ENCODE measurements around the gene CALN1. TPM values are rescaled to one million over a fixed set of nuclear protein-coding genes. Genes with fewer than 3 reads are reported as not detected.

Gene CALN1
- total RNA-seq, 4 donors from 2014 or later, result under 0.01 to 0.33 (median 0.10) TPM; not detected in 1

- intact Hi-C loops (cut with DNase I), result no loop called here
- H3K36me3 ChIP-seq, result no peaks in the 10 kb centered on the region
- H3K4me1 ChIP-seq, result no peaks in the 10 kb centered on the region
- WGBS, 2 donors, result 78 to 82% methylated on average over 3 of the region's 3 CpGs
- no peaks in the 10 kb centered on the region for H3K27me3 ChIP-seq
- no peak for DNase-seq
- TF ChIP-seq POLR2A (IDR thresholded peaks at IDR 0.05) (no peak), CTCF (IDR thresholded peaks at IDR 0.05) (no peak)
- no peak overlapping the region for H3K4me3 ChIP-seq (replicated peaks in 1 of 3)
- no peak overlapping the region for H3K27ac ChIP-seq
- no peaks in the 10 kb centered on the region for H3K9me3 ChIP-seq
Observed at GRCh38 chr7:72042855-72043254, 369.3 kb downstream of the CALN1 start.

DNA sequence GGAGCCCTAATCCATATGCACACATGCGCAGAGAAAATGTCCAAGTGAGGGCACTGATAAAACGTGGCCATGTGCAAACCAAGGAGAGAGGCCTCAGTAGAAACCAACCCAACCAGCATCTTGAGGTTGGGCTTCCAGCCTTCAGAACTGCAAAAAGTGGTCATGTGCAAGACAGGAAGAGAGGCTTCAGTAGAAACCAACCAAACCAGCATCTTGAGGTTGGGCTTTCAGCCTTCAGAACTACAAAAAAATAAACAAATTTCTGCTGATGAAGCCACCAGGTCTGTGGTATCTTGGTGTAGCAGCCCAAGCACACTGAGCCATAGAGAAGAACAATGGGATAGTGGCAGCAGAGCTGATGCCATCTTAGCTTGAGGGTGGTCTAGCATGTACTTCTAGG is 371.5 kb downstream of the CALN1 start:
- no peak for TF ChIP-seq CTCF (IDR thresholded peaks at IDR 0.05)
- no peak for TF ChIP-seq POLR2A (IDR thresholded peaks at IDR 0.05)
- intact Hi-C loops (cut with DNase I), result no loop called here
- Histone ChIP-seq H3K4me1 (no peaks in the 10 kb centered on the region), H3K36me3 (no peaks in the 10 kb centered on the region), H3K4me3 (replicated peaks in 1 of 3) (no peak overlapping the region), H3K27ac (no peak overlapping the region), H3K9me3 (no peaks in the 10 kb centered on the region), H3K27me3 (no peaks in the 10 kb centered on the region)
- WGBS, 2 donors, result 80 to 95% methylated on average over 2 of the region's 2 CpGs
- no peak for DNase-seq

DNA sequence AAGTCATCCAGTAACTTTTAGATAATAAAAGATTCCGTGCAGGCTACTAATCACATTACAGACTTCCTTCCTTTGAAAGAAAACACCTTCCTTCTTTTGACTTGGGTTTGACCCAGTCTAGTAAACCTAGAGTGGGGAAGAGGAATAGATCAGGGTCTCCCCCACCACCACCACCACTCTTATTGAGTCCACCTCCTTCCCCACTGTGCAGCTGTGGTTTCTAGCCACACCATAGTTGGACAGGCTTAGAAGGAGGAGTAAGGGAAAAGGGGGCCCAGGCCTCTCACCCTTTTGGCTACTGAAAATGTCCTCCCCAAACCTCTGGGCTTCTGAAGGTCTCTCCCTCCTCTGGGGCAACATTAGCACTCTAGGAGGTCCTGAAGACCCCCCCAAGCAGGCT is 372.7 kb downstream of the CALN1 start:
- WGBS, 2 donors, result 70 to 88% methylated on average over 1 of the region's 1 CpG
- no peak for TF ChIP-seq POLR2A (IDR thresholded peaks at IDR 0.05)
- no peak for TF ChIP-seq CTCF (IDR thresholded peaks at IDR 0.05)
- DNase-seq, result no peak
- H3K4me3 ChIP-seq (replicated peaks in 1 of 3), result no peak overlapping the region
- H3K36me3 ChIP-seq, result no peaks in the 10 kb centered on the region
- no peaks in the 10 kb centered on the region for H3K4me1 ChIP-seq
- H3K27me3 ChIP-seq, result no peaks in the 10 kb centered on the region
- H3K9me3 ChIP-seq, result no peaks in the 10 kb centered on the region
- H3K27ac ChIP-seq, result no peak overlapping the region
- intact Hi-C loops (cut with DNase I), result no loop called here

DNA sequence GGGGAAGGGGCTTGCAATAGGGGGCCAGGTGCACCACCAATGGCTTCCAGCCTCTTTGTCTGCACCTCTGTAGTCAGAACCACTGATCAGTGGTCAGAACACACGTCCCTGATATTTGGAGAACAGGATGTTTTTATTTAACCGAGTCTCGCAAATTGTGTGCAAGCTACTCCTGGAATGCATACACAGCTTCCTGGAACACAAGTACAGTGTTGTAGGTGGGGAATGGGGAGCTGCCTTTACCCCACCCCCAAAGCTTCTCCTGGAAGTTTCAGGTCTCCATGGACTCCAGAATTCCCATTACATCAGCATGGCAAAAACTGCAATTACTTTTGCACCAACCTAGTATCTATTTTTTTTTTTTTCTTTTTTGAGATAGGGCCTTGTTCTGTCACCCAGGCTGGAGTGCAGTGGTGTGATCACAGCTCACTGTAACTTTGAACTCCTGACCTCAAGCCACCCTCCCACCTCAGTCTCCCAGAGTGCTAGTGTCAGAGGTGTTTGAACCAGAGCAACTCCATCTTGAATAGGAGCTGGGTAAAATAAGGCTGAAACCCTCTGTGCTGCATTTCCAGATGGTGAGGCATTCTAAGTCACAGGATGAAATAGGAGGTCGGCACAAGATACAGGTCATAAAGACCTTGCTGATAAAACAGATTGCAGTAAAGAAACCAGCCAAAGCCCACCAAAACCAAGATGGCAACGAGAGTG is 374.0 kb downstream of the CALN1 start:
- Histone ChIP-seq H3K4me3 (replicated peaks in 1 of 3) (no peak overlapping the region), H3K4me1 (no peaks in the 10 kb centered on the region), H3K27me3 (no peaks in the 10 kb centered on the region), H3K9me3 (no peaks in the 10 kb centered on the region), H3K27ac (no peak overlapping the region), H3K36me3 (no peaks in the 10 kb centered on the region)
- intact Hi-C loops (cut with DNase I), result no loop called here
- DNase-seq, result no peak
- WGBS, 2 donors, result 68 to 75% methylated on average over 5 of the region's 5 CpGs
- TF ChIP-seq CTCF (IDR thresholded peaks at IDR 0.05) (no peak), POLR2A (IDR thresholded peaks at IDR 0.05) (no peak)

DNA sequence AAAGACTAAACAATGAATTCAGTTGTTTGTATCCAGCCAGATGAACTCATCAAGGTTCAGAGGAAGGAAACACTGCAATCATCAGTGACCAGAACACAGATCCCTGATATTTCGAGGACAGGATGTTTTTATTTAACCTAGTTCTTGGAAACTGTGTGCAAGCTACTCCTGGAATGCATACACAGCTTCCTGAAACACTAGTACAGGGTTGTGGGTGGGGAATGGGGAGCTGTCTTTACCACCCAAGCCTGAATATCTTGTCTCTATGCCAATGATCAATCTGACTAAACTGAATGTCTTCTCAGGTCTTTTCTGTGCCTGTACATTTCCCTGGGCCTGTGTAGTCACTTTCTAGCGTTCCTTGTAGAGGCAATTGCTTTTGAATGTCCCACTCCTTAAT is 374.6 kb downstream of the CALN1 start:
- H3K9me3 ChIP-seq, result no peaks in the 10 kb centered on the region
- no peak for TF ChIP-seq CTCF (IDR thresholded peaks at IDR 0.05)
- TF ChIP-seq POLR2A (IDR thresholded peaks at IDR 0.05), result no peak
- H3K4me1 ChIP-seq, result no peaks in the 10 kb centered on the region
- WGBS, 2 donors, result 55 to 60% methylated on average over 2 of the region's 2 CpGs
- H3K36me3 ChIP-seq, result no peaks in the 10 kb centered on the region
- H3K27me3 ChIP-seq, result no peaks in the 10 kb centered on the region
- no peak overlapping the region for H3K27ac ChIP-seq
- no peak overlapping the region for H3K4me3 ChIP-seq (replicated peaks in 1 of 3)
- no peak for DNase-seq
- intact Hi-C loops (cut with DNase I), result no loop called here
